ENCODE measurements around the gene CALD1.

CALD1 gene

GRCh38 chr7:134755422-134756022 lies 23.9 kb upstream of the CALD1 start:
- DNase-seq, result peak in 27 of 42 donors; percentile 5 to 74 (median 31)
- intact Hi-C loops (cut with DNase I), result no loop called here

GRCh38 chr7:134757938-134758337 lies 21.5 kb upstream of the CALD1 start:
- DNase-seq, result no peak
- intact Hi-C loops (cut with DNase I), result no loop called here

GRCh38 chr7:134758981-134759380 lies 20.5 kb upstream of the CALD1 start:
- intact Hi-C loops (cut with DNase I), result no loop called here
- DNase-seq, result no peak

- intact Hi-C loops (cut with DNase I), result no loop called here
Observed at GRCh38 chr7:134761266-134761665, 18.2 kb upstream of the CALD1 start.

GRCh38 chr7:134763960-134764359 lies 15.5 kb upstream of the CALD1 start:
- no peak for DNase-seq

More at GRCh38 chr7:134761266-134761665, 18.2 kb upstream of the CALD1 start:
- no peak for DNase-seq

GRCh38 chr7:134764365-134764764 lies 15.1 kb upstream of the CALD1 start:
- intact Hi-C loops (cut with DNase I), result no loop called here
- no peak for DNase-seq

More at GRCh38 chr7:134763960-134764359, 15.5 kb upstream of the CALD1 start:
- intact Hi-C loops (cut with DNase I), result no loop called here

- intact Hi-C loops (cut with DNase I), result no loop called here
- DNase-seq, result no peak
Observed at GRCh38 chr7:134766779-134767519, 12.5 kb upstream of the CALD1 start.

- intact Hi-C loops (cut with DNase I), result no loop called here
- DNase-seq, result no peak
Observed at GRCh38 chr7:134767520-134768168, 11.8 kb upstream of the CALD1 start.

- intact Hi-C loops (cut with DNase I), result no loop called here
- no peak for DNase-seq
Observed at GRCh38 chr7:134768243-134768642, 11.2 kb upstream of the CALD1 start.

- intact Hi-C loops (cut with DNase I), result no loop called here
- DNase-seq, result no peak
Observed at GRCh38 chr7:134770676-134771075, 8.8 kb upstream of the CALD1 start.

- intact Hi-C loops (cut with DNase I), result no loop called here
- no peak for DNase-seq
Observed at GRCh38 chr7:134771111-134771510, 8.3 kb upstream of the CALD1 start.

- no peak for DNase-seq
- intact Hi-C loops (cut with DNase I), result no loop called here
Observed at GRCh38 chr7:134771889-134772288, 7.5 kb upstream of the CALD1 start.

- DNase-seq, result no peak
- intact Hi-C loops (cut with DNase I), result no loop called here
Observed at GRCh38 chr7:134772401-134772800, 7.0 kb upstream of the CALD1 start.

- intact Hi-C loops (cut with DNase I), result no loop called here
- DNase-seq, result no peak
Observed at GRCh38 chr7:134773164-134773563, 6.3 kb upstream of the CALD1 start.

GRCh38 chr7:134774119-134774518 lies 5.3 kb upstream of the CALD1 start:
- intact Hi-C loops (cut with DNase I), result no loop called here
- no peak for DNase-seq

GRCh38 chr7:134777470-134777869 lies 2.0 kb upstream of the CALD1 start:
- no peak for DNase-seq
- intact Hi-C loops (cut with DNase I), result no loop called here

GRCh38 chr7:134777908-134778580 lies 1.4 kb upstream of the CALD1 start:
- no peak for DNase-seq
- intact Hi-C loops (cut with DNase I), result no loop called here

- no peak for DNase-seq
- intact Hi-C loops (cut with DNase I), result no loop called here
Observed at GRCh38 chr7:134779741-134780065, 269 bp downstream of the CALD1 start.

GRCh38 chr7:134780166-134780828 lies 863 bp downstream of the CALD1 start:
- DNase-seq, result no peak
- intact Hi-C loops (cut with DNase I), result no loop called here

GRCh38 chr7:134781171-134781570 lies 1.7 kb downstream of the CALD1 start:
- intact Hi-C loops (cut with DNase I), result no loop called here
- no peak for DNase-seq
